Stimulated activated CD8-positive, alpha-beta memory T cell treated with anti-CD3 and anti-CD28 coated beads, Interleukin-7, amount 100 ng/mL, for 24 hours (primary cell): ENCODE measurements around the gene ZNF385C.

Source experiments
- DNase-seq: peaks from one replicate; pipeline ENCODE4 v3.0.0-alpha.2; 2020; ENCODE audit warnings: low read depth

The ZNF385C gene

DNA sequence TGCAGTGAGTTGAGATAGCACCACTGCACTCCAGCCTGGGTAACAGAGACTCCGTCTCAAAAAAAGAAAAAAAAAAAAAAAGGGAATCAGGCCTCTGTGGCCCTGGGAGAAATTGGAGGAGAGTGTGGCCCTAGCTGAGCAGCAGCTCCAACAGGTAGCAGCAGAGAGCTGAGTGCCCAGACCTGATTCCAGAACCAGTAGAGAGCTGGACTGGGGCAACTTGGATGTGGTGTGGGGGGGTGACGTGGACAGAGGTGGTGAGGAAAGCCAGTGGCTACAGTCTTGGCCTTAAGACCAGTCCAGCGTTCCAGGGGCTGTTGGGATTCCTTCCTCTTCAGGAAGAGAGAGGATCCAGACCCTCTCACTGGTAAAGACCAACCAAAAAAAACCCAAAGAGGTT lies 26.0 kb upstream of the ZNF385C start:
- DNase-seq, result no peak

GRCh38 chr17:42122371-42123303 lies 24.4 kb upstream of the ZNF385C start, which contains the start of gene HSPB9:
Gene HSPB9, plus strand, starts transcription at chr17:42122804. Its CDS starts 47 bp downstream, at chr17:42122851.
- no peak for DNase-seq

DNA sequence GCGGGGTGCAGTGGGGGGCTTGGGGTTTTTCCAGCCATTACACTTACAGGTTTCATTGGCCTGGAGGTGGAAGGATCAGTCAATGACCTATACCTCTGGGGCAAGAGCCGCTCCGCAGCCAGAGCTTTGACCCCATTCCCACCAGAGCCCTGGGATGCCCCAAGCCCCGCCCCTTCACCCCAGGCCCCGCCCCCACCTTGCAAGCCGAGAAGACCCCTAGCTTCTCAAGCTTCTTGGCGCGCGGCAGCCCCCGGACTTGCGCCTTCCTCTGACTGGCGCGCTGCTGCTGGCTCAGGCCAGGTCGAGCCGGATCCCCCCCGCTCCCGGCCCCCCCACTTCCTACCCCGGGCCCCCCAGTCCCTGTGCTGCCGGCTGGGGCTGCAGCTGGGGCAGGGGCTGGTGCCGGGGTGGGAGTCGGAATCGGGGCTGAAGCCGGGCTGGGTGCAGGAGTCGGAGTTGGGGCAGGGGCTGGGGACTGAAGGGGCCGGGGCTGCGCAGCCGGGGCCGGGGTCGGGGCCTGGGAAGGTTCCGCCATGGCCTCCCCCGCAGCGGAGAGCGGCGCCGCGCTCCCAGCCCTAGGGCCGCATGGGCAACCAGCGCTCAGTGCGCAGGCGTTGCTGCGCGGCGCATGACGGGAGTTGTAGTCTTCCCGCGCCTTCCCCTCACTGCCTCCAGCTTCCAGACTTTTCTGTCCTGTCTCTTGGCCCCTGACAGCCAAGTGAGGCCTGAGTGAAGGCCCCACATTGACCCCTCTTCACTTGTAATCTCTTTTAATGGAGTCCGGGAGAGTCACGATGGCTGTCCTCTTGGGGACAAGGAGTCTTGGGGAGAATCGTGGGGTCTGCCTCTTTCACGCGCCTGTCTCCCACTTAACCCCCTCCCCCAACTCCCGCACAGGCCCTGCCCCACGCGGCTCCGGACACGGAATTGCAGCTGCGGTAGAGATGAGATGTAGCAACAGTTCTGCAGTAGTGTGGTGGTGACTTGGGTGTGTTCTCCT lies 22.8 kb upstream of the ZNF385C start, which contains the start of gene KAT2A:
Gene KAT2A (minus strand): TSS at position 598 of the 1,000 bp plus-strand sequence. CDS start 63 bp downstream, at position 535.
- peak; percentile 58 for DNase-seq

DNA sequence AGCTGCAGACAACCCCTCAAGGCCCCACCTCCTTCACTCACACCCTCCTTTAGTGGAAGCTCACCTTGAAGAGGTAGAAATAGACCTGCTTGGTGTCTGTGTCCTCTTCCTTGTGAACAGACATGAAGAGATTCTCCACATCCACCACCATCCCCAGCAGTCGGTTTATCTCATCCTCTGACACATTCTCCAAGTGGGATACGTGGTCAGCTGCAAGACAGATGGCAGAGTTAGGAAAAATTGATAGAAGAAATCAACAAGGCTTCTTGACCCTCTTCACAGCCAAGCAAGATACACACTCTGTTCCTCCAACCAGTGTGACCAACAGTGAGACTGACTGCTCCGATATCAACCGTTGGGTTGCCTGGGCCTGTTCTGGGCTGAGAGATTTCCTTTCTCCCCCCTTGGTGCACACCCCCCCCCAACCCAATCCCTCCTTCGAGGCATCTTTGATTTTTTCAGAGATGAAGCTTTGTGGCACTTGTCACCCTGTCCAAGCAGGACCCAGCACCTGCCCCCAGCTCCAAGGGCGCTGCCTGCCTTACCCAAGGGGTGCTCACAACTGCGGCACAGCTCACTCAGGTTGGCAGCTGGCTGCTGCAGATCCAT lies 22.0 kb upstream of the ZNF385C start:
- no peak for DNase-seq

DNA sequence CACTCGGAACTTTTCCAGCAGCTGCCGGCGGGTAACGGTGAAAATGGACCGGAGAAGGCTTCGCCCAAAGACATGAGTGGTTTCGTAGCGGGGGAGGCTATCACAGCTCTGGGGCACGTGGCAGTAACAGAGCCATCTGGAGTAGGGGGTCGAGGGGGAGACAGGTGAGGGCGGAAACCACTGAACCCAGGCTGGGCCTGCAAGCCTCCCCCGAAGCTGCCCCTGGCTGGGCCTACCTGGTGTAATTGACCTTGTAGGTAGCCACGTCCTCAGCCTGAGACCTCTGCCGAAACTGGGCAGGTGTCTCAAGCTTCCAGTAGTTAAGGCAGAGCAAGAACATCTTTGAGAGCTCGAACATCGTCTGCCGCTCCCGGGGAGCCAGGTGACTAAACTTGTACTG lies 21.0 kb upstream of the ZNF385C start:
- no peak for DNase-seq

- no peak for DNase-seq
Observed at GRCh38 chr17:42118545-42118944, 20.3 kb upstream of the ZNF385C start.

GRCh38 chr17:42118126-42118510 lies 19.8 kb upstream of the ZNF385C start:
- DNase-seq, result no peak

GRCh38 chr17:42117397-42118125 lies 19.3 kb upstream of the ZNF385C start:
- no peak for DNase-seq

GRCh38 chr17:42116705-42117396 lies 18.6 kb upstream of the ZNF385C start:
- DNase-seq, result peak; percentile 60

- DNase-seq, result no peak
Observed at GRCh38 chr17:42114118-42114517, 15.8 kb upstream of the ZNF385C start.

- DNase-seq, result no peak
Observed at GRCh38 chr17:42113293-42114069, 15.2 kb upstream of the ZNF385C start.

DNA sequence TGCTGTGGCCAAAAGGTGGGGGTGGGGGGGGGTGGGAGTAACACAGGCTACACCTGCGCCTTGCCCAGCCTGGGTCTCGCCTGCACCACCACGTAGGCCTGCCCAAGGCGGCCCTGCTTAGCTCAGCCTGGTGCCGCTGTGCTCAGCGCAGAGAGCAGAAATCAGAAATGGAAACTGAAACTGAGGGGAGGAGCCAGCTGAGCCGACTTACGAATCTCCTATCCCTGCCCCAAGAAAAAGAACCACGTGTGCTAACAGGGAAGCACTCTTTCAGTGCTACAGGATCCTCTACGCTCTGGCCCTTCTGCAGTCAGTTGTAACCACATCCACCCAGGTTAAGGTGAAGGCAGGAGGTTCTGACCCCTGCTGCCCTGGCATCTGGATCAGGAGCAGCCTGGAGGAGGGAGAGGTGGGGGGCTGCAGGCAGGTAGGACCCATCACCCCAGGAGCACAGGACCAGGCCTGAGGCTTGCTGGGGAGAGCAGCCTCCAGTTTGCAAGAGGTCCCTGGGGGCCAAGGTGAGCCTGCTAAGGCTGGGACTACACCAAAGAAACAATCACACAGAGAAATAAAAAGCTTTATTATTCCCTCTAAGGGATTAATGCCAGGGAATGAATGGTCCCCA lies 14.4 kb upstream of the ZNF385C start, which contains the start of gene DHX58:
Gene DHX58 (minus strand): TSS at position 163 of the 625 bp plus-strand sequence. CDS start 822 bp downstream, outside the sequence.
- peak; percentile 40 for DNase-seq

DNA sequence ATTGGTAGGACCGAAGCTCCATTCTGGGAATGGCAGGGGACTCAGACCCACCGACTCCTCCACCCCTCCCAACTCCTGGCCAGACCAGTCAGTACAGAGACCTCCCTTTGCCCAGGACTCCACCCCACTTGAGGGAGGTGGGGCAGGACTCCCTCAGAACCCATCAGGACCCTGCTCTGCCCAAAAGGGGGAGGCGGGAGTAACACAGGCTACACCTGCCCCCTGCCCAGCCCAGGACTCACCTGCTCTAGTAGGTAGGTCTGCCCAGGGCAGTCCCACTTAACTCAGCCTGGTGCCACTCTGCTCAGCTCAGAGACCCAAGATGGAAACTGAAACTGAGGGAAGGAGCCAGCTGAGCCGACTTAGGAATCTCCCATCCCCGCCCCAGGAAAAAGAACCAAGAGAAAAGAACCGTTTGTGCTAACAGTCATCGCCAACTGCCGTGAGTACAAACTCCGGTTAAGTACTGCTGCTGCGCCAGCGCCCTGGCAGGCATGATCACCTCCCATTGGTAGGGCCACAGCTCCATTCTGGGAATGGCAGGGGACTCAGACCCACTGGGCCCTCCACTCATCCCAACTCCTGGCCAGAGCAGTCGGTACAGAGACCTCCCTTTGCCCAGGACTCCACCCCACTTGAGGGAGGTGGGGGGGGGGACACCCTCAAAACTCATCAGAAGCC lies 13.7 kb upstream of the ZNF385C start:
- DNase-seq, result no peak

GRCh38 chr17:42111265-42111636 lies 13.0 kb upstream of the ZNF385C start:
- no peak for DNase-seq

DNA sequence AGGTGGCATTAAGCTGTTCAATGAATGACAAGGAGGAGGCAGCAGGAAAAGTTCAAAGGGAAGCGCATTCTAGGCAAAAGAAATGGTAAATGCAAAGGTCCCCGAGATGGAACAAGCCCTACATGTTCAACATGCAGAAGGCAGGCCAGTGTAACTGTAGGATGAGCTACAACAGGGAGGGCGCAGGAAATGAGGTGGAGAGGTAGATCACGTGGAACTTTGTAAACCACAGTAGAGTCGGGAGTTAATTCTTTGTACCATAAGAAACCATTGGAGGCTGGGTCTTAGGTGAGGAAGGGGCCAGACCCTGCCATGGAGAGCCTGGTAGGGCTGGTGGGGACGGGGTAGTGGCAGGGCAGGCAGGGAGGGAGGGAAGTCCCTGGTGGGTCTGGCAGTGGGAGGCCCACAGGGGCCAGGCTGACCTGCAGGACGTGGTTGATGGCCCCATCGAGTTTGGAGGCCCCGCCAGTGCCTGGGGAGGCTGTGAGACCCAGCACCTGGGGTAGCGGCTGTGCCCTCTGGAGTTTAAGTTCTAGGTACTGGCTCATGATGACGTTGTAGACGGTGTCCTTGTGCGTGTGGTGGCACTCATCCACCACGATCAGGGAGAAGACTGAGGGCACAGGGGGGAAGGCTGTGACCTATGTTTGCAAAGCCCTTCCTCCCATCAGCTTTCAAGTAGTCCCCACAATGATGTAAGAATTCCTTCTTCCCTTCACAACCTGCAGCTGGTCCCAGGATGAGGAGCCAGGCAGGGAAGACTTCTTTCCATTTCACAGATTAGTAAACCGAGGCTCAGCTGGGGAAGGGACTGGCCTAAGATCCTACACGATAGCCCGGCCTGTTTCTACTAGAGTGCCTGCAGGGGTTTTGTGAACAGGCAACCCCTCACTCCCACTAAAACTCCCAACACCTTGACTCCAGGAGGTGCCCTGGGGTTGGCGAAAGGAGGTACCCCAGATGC lies 12.3 kb upstream of the ZNF385C start:
- DNase-seq, result no peak

- no peak for DNase-seq
Observed at GRCh38 chr17:42109086-42109485, 10.8 kb upstream of the ZNF385C start.
